ENCODE measurements around the gene SF1. TPM values are rescaled to one million over a fixed set of nuclear protein-coding genes. Genes with fewer than 3 reads are reported as not detected.
A peak's percentile ranks its signal among the peaks of the same experiment; 100 is the strongest.

SF1 gene
- total RNA-seq, 1 donor from 2014 or later: 278 TPM

- peaks cover 22% of the 10 kb centered on the region for H3K4me1 ChIP-seq
- DNase-seq (ENCODE audit: extremely low spot score in 2 of 2): no peak
- peak overlapping the region; percentile 71 for H3K27ac ChIP-seq
- no peaks in the 10 kb centered on the region for H3K9me3 ChIP-seq
- H3K27me3 ChIP-seq: no peaks in the 10 kb centered on the region
- H3K4me3 ChIP-seq: peak overlapping the region; percentile 77 to 91
- intact Hi-C loops (cut with DNase I): no loop called here
- no peaks in the 10 kb centered on the region for H3K36me3 ChIP-seq
- TF ChIP-seq CTCF (IDR thresholded peaks at IDR 0.05) (no peak), POLR2AphosphoS5 (IDR thresholded peaks at IDR 0.05; ENCODE audit: insufficient read depth in 1 of 2, low read depth in 1 of 2) (no peak), POLR2A (IDR thresholded peaks at IDR 0.05) (no peak)
Measured at GRCh38 chr11:64810891-64811272, 32.5 kb upstream of the SF1 start.

- Histone ChIP-seq H3K27ac (peak within 1 kb of the TSS; percentile 71), H3K4me3 (peak within 1 kb of the TSS; percentile 77 to 91), H3K36me3 (no peaks in the 10 kb centered on the region), H3K4me1 (peaks cover 22% of the 10 kb centered on the region), H3K27me3 (no peaks in the 10 kb centered on the region), H3K9me3 (no peaks in the 10 kb centered on the region)
- intact Hi-C loops (cut with DNase I): no loop called here
- no peak for TF ChIP-seq CTCF (IDR thresholded peaks at IDR 0.05)
- TF ChIP-seq POLR2A (IDR thresholded peaks at IDR 0.05): peak in 1 of 2 donors; percentile 64
- peak; percentile 92 to 98 for TF ChIP-seq POLR2AphosphoS5 (IDR thresholded peaks at IDR 0.05; ENCODE audit: insufficient read depth in 1 of 2, low read depth in 1 of 2)
- DNase-seq (ENCODE audit: extremely low spot score in 2 of 2): peak in 1 of 2 donors; percentile 95
Measured at GRCh38 chr11:64810271-64810890, 32.0 kb upstream of the SF1 start, which contains the start of gene MEN1. Gene MEN1 (minus strand): TSS chr11:64810551. CDS start chr11:64810109, 442 bp downstream.

GRCh38 chr11:64809781-64810241 lies 31.5 kb upstream of the SF1 start:
- TF ChIP-seq POLR2AphosphoS5 (IDR thresholded peaks at IDR 0.05; ENCODE audit: insufficient read depth in 1 of 2, low read depth in 1 of 2): no peak
- TF ChIP-seq CTCF (IDR thresholded peaks at IDR 0.05): no peak
- TF ChIP-seq POLR2A (IDR thresholded peaks at IDR 0.05): no peak

GRCh38 chr11:64805481-64805880 lies 27.1 kb upstream of the SF1 start:
- Histone ChIP-seq H3K9me3 (no peaks in the 10 kb centered on the region), H3K4me1 (peaks cover 43% of the 10 kb centered on the region), H3K27ac (no peak overlapping the region), H3K36me3 (no peaks in the 10 kb centered on the region), H3K27me3 (no peaks in the 10 kb centered on the region), H3K4me3 (no peak overlapping the region)
- intact Hi-C loops (cut with DNase I): no loop called here
- DNase-seq (ENCODE audit: extremely low spot score in 2 of 2): no peak
- no peak for TF ChIP-seq POLR2AphosphoS5 (IDR thresholded peaks at IDR 0.05; ENCODE audit: insufficient read depth in 1 of 2, low read depth in 1 of 2)
- TF ChIP-seq CTCF (IDR thresholded peaks at IDR 0.05): no peak
- no peak for TF ChIP-seq POLR2A (IDR thresholded peaks at IDR 0.05)

More at GRCh38 chr11:64809781-64810241, 31.5 kb upstream of the SF1 start:
- Histone ChIP-seq H3K36me3 (no peaks in the 10 kb centered on the region), H3K4me1 (peaks cover 22% of the 10 kb centered on the region), H3K27me3 (no peaks in the 10 kb centered on the region), H3K27ac (peak overlapping the region; percentile 71), H3K9me3 (no peaks in the 10 kb centered on the region), H3K4me3 (peak overlapping the region; percentile 77 to 91)
- no peak for DNase-seq (ENCODE audit: extremely low spot score in 2 of 2)
- intact Hi-C loops (cut with DNase I): no loop called here

All from vagina (tissue), 2 donors.